GM13977 (cell line): ENCODE data around the gene GNB1L.
"Not testable (repeated sequence)": the region's sequence is repeated elsewhere in the genome, so short reads cannot be mapped to it uniquely, and the experiment has no call there.

ENCODE experiments used
- DNase-seq: peaks from one replicate; pipeline ENCODE4 v3.0.0; 2012; ENCODE audit warnings: low spot score
- CTCF ChIP-seq: IDR thresholded peaks from 2 replicates; pipeline ENCODE4 v1.5.1; 2012; ENCODE audit warnings: mild to moderate bottlenecking, control low read depth; ENCODE audit not compliant: insufficient read depth; ENCODE audit errors: extremely low read depth, missing control alignments
- in situ Hi-C: fragments of 300-500 bp; cut with MboI; formaldehyde crosslinking; loops from one replicate; pipeline ENCODE4 v1.12.0; 2022; ENCODE audit warnings: low sequenced_read_pairs, low pct_unique_long_range_greater_than_20kb, mixed read lengths, inconsistent platforms; ENCODE audit not compliant: unreplicated experiment

Gene GNB1L

DNA sequence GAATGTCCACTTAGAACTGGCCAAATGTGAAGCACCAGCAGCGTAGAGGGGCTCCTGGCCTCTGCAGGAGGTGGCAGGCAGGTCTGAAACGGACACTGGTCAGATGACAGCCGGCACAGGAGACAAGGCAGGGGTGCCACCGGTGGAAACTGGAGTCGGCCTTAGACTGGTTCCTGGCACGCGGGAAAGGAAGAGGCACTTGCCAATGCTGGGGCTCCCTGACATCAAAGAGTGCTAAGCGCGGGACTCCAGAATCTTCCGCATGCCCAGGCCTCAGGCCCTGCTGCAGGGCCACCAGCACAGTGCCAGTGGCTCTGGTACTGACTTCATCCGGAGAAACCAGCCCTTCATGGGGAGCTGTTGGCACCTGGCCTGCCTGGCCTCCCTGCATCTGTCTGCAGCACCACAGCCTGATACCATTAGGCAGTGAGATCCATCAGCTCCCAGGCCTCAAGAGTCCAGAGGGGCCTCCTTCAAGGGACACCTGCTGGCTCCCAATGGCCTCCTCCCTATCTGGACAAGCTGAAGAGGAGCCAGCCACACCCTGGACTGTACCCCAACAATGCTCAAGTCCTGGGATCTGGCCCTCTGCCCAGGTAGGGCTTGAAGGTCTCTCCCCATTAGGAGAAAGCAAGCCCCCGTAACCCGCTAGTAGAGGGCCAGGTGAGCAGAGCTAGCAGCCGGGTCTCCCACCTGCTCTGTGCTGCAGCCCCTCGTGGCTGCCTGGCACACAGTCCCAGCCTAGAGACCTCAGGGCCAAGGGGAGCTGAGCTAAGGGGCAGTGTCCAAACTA lies 29.7 kb upstream of the GNB1L start:
- TF ChIP-seq CTCF = no peak
- no peak for DNase-seq
- in situ Hi-C loops = no loop called here

- DNase-seq, in situ Hi-C loops: not testable (repeated sequence)
These were observed 28.8 kb upstream of the GNB1L start for GRCh38 chr22:19883446-19883845.

DNA sequence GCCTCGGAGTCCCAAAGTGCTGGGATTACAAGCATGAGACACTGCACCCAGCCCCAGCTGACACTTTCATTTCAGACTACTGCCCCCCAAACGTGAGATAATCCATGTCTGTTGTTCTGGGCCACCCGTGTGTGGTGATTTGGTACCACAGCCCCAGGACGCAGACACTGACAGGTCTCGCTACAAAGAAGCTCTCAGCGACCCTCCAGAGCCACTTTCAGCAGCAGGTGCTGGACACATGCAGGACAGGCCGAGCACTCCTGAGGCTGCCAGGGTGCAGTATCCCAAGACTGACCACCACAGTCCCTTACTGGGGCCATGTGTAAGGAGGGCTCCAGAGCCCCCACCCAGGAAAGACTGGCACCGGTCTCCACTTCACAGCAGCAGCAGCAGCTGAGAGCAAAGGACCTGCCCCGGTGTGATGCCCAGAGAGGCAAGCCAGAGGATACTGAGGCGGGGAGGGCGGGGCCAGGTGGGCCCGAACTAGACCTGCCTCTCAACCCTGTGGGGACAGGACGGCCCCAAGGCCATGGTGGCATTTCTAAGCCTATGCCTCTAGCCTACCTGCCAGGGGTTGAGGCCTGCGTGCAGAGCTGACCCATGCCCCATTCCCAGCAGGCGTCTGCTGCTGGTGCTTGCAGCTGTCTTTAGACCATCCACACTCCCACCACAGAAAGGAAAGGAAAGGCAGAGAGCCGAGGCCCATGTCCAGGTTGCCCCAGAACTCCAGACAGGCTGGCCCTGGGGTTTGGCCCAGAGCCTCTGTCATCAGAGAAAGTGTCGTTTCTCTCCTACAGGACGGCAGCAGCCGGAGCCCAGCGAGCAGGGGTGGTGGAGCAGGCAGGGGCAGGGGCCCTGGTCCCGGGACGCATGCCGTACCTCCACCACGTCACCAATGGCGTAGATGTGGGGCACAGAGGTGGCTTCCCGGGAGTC lies 28.0 kb upstream of the GNB1L start:
- no peak for DNase-seq
- no peak for TF ChIP-seq CTCF
- in situ Hi-C loops = no loop called here

DNA sequence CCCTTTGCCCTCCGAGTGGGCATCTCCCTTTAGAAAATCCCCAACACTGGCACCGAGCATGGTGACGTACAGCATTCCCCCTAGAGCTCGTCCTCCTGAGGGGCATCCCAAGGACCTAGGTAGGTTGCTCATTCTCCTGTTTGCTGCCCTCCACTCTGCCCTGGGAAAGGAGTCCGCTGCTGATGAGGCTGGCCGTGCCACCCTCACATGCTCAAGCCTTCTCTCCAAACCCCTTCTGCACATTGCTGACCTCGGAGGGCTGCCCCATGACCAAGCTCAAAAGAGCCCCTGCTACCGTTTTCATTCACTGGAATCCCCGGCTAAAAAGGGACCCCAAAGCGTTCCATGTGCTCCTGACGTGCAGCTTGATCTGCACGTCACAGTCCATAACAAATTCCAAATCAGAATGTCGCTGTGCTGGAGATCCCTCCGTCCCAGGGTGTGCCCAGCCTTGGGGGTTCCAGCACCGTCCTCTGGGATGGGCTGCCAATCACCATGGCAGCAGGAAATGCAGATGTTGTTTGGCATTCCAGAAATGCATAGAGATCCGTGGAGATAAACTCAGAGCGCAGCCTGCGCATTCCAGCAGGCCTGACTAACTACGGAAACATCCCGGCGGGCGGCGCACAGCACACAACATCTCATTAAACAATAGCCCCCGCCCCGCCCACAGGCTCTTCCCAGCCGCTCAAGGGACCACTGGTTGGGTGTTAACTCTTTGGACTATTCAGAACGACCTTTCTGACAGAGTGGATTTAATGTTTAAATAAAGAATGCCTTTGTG lies 26.3 kb upstream of the GNB1L start:
- in situ Hi-C loops = no loop called here
- TF ChIP-seq CTCF = no peak
- DNase-seq = no peak

DNA sequence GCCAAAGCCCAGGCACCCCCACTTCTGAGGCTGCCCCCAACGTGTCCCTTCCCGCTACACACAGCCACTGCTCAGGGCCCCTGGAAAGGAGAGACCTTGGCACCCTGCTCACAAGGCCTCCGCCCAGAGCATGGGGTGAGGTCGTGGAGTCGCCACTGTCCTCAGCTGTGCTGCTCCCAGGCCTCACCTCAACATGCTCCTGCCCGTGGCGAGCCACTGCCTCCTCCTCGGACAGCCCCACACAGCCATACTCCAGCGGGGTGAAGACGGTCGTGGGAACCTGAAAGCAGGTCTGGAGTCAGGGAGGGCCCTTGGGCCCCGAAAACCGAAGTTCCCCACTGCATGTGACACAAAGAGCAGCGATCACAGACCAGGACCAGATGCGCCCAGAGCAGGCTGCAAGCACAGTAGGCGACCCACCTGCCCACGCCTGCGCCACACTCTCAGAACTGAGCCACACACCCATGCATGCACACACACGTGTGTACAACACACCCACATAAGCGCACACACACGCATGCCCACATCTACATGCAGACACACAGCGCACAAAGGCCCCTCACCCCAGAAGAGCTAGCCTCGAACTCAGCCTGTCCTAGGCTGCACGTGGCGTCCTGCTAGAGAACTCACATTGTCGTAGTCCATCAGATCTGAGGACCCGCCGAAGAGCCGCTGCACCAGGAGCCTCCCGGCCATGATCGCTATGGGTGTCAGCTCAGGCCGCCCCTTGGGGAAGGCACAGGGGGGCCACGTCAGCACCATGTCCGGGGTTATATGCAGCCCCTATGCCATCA lies 25.5 kb upstream of the GNB1L start:
- no peak for TF ChIP-seq CTCF
- DNase-seq = no peak
- in situ Hi-C loops = no loop called here

GRCh38 chr22:19879643-19879991 lies 24.9 kb upstream of the GNB1L start:
- in situ Hi-C loops = no loop called here
- DNase-seq = no peak
- no peak for TF ChIP-seq CTCF
